Amygdala (tissue), 56 donors: ENCODE data around the gene SSU72.
"Not testable (repeated sequence)": the region's sequence is repeated elsewhere in the genome, so short reads cannot be mapped to it uniquely, and the experiment has no call there.

Experiments used
- DNase-seq, 56 donors: peaks; one replicate each; lab custom pipeline; 2025; lab: John Stamatoyannopoulos, UW

Gene SSU72

DNA sequence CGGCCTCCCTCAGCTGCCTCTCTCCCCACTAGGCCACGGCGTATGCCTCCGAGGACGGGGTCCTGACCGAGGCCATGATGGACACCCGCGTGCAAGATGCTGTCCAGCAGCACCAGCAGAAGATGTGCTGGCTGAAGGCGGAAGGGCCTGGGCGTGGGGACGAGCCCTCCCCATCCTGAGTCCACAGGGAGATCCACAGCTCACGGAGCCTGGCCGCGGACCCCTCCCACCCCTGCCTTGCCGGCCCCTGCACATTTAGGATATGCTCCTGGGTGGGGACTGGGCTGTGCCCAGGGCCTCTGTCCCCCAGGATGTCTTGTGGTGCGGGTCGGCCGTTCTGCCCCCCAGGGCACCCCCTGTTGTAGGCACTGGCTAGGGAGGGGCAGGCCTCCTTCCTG is 40.8 kb downstream of the SSU72 start:
- DNase-seq, result not testable (repeated sequence)

DNA sequence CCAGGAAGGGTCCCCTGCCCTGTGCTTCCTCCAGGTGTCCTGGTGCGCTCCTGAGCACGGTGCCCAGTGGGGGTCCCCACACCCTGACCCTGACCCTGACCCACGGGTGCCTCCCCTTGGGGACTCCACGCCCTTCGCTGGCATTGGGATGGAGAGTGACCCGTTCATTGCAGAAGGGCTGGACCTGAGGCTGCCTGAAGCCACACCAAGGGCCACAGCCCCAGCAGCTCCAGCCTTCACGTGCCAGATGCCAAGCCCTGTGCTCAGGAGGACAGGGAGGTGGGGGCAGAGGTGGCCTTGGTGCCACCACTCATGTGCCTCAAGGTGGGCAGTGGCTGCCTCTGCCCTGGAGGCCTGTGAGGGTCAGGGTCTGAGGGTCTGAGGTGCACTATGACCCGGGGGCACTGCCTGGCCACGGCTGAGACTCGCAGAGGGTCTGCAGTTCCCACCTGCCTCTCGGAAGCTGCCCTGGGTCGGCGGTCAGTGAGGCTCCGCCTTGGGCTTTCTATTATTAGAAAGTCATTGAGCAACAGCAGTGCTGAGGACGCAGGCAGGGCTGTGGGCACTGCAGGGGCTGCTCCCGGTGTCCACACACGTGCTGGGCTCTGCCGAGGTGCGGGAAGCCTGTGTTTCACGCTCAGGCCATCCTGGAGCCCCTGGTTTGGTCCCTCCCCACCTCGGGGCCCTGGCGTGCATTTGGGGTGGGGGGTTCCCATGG is 41.3 kb downstream of the SSU72 start:
- not testable (repeated sequence) for DNase-seq

DNA sequence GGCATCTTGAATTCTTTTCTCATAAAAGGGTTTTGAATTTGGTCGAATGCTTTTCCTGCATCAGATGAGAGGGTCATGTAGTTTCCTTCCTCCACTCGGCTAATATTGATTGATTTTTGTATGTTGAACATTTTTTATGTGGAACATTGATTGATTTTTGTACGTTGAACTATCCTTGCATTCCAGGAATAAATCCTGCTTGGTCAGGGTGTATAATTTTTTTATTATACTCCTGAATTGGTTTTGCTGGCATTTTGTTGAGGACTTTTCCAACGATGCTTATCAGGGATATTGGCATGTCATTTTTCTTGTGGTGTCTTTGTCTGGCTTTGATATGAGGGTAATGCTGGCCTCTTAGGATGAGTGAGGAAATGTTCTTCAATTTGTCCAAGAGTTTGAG is 42.7 kb downstream of the SSU72 start:
- no peak for DNase-seq

DNA sequence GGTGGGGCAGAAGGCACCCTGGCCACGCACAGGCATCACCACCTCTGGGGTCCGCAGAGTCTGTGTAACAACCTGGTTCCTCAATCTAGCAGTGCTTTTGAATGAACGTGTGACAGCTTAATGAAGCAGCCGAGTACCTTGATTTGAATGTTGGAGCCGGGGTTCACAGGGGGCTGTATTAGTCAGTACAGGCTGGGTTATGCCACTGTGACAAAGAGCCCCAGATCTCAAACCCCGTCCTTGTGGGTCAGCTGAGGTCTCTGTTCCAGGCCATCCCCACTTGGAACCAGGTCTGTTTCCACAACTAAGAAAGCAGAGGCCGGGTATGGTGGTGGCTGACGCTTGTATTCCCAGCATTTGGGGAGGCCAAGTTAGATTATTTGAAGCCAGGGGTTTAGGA is 44.7 kb downstream of the SSU72 start:
- no peak for DNase-seq

DNA sequence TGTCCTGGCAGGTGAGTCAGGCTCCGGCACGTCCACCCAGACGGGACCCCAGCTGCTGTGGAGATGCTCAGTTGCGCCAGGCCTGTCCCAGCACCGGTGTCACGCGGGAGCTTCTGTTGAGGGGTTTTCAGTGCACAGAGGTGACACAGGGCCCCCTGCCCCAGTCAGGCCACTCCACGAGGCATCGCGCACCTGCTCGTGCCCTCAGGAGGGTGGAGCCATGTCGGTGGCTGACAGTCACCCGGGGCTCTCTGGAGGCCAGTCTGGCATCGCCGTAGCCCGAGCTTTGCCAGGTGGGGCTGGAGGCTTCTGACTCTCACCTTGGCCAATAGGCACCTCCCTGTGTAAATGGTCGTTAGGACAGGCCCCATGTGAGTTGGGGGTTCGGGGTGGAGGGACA is 45.3 kb downstream of the SSU72 start:
- DNase-seq, result no peak

DNA sequence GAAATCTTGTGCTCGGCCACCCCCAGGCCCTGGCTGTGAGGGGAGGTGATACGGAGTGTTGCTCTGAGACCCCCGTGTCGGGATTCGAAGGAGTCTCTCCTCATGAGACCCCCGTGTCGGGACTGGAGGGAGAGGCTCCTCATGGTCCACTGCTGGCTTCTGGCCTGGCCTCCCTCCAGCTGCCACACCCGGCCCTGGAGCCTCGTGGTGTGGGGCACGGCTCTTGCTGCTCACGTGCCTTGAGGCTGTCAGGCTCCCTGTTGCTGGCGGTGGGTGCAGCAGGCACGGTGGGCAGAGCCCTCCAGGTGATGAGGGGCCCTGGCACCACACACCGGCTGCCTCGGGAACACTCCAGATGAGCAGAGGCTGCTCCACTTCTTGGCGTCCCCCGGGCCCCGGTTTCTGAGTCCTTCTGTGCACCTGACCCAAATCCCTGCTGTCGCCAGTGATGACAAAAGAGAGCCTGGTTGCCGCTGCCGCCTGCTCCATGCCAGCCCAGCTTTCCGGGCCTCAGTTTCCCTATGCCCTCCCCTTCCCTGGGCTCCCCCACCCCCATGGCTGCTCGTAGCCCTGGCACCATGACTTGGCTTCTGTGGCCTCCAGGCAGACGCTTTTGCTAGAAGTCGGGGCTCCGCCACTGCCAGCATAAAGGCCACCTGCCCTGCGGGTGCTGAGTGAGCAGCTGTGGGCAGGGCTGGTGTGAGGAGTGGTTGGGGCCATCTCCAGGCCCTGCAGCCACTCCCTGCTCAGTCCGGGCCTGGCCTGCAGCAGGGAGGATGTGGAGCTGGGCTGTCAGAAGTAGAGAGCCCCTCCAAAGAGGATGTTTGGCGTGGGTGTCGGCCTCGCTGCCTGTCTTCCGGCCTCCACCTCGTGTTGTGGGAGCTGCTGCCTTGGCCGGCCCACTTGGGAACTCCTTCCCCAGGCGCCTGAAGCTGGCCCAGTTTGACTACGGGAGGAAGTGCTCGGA is 46.1 kb downstream of the SSU72 start:
- DNase-seq, result no peak

DNA sequence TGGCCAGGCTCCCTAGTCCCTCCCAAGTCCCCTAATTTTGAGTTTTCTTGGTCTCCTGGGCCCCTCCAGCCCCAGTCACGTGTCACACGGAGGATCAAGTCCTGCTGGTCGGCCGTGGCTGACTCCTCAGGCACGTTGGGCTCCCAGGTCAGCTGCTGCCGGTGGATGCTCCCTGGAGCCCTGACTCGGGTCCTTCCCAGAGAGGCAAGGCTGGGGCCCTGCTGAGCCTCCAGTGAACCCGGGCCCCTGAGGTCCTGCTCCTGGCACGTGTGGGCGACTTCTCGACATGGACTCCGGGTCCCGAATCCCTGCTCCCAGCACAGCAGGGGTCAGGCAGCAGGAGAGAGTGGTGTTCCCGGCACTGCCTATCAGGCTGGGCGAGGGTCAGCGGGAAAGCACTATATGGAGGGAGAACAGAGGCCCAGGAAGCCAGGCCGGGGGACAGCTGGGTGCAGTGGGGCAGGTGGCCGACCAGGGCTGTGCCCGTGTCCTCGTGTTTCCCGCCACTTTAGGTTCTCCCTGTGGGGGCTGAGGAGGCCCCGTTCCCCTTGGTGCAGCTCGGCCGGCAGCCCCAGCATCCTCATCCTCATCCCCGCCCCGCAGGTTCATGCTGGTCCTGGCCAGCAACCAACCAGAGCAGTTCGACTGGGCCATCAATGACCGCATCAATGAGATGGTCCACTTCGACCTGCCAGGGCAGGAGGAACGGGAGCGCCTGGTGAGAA is 47.4 kb downstream of the SSU72 start:
- DNase-seq, result no peak

DNA sequence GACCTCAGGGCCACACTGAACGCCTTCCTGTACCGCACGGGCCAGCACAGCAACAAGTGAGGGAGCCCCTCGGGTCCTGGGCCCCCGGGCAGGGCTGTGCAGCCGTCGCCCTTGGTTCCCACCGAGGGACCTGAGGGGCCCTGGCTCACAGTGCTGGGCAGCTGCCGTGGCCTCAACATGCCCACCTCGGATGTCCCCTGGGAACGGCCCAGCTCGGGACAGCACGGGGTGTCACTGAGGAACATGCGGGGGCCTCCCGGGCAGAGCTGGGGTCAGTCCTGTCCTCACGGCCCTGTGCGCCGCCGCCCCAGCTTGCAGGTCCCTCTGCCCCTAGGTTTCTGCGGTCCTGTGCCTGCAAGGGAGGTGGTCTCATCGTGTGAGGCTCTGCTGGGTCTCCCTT is 48.2 kb downstream of the SSU72 start:
- DNase-seq, result not testable (repeated sequence)

DNA sequence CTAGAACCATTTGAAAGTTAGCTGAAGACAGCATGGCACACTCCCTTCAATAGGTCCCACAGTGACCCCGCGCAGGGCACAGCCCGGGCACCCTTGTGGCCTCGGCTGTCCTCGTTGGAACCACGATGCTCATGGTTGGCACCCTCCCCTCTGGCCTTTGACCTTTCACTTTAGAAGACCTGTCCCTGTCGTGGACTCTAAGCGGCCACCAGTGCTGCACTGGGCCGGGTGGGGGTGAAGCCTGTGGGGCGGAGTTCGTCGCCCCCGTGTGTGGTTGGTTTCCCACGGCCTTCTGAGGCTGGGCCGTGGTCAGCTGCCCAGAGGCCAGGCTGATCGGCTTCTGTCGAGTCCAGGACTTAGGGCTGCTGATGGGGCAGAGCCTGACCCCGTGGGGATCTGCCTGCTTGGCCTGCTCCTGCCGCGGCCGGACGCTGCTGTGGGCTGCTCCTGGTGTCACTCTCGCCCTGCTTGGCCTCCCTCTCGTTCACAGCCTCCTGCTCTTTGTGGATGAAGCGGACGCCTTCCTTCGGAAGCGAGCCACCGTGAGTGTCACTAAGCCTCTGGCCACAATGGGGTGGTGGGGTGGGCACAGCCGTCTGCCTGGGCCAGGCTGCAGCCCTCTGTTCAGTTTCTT is 49.8 kb downstream of the SSU72 start:
- DNase-seq, result not testable (repeated sequence)

DNA sequence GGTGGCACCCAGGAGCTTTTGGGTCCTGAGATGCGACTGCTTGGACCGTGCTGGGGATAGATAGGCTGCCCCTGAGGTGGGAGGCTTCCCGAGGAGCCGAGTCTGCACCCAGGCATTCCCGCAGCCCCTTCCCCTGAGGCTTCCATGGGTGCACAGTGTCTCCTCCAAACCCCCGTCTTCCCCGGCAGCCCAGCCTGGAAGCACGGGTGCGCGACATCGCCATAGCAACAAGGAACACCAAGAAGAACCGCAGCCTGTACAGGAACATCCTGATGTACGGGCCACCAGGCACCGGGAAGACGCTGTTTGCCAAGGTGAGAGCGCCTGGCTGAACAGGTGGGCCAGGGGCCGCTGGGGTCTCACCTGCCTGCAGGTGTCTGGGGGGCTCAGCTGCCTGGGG is 51.0 kb downstream of the SSU72 start:
- not testable (repeated sequence) for DNase-seq

DNA sequence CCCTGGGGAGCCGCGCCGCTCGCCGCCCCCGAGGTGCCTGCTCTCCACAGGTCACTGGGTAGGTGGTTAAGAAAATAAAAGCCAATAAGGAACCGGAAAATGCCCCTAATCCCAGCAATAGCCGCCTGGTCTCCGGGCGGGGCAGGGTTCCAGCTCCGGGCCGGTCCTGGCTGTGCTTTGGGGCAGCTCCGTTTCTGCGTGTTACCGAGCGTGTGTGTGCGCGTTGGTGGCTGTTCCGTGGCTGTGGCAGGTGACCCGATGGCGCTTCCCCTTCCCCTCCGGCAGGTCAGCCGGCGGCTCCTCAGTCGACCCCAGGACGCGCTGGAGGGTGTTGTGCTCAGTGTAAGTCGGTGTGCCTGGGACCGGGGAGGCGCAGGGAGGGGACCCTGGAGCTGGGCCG is 51.4 kb downstream of the SSU72 start:
- DNase-seq, result not testable (repeated sequence)

DNA sequence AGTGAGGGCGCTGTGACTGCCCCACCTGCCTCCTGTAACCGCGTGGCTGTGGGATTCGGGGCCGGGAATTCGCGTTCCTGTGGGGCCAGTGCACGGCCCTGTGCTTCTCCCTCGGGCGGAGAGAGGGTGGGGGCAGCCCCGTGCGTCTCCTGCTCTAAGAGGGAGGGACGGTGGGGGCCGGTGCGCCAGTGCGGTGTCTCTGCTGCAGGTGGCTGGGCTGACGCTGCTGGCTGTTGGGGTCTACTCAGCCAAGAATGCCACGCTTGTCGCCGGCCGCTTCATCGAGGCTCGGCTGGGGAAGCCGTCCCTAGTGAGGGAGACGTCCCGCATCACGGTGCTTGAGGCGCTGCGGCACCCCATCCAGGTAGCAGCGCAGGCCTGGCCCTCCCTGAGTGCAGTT is 52.1 kb downstream of the SSU72 start:
- DNase-seq, result not testable (repeated sequence)

DNA sequence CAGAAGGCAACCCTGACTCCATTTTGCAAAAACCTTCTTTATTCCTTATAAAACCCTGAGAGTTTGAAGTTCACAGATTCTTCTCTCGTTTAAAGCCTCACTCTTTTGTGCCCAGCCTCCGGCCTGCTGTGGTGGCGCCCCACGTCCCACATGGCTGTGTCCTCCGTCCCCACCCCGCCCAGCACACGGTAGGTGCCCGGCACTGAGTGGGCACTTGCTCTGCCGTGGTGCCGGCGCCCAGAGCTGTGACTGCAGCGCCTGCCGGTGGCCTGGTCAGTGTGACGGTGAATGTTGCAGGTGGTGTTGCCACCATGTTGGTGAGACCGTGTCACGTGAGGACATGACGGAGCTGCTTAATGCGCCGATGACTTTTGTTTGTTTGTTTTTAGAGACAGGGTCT is 53.3 kb downstream of the SSU72 start:
- DNase-seq, result no peak

DNA sequence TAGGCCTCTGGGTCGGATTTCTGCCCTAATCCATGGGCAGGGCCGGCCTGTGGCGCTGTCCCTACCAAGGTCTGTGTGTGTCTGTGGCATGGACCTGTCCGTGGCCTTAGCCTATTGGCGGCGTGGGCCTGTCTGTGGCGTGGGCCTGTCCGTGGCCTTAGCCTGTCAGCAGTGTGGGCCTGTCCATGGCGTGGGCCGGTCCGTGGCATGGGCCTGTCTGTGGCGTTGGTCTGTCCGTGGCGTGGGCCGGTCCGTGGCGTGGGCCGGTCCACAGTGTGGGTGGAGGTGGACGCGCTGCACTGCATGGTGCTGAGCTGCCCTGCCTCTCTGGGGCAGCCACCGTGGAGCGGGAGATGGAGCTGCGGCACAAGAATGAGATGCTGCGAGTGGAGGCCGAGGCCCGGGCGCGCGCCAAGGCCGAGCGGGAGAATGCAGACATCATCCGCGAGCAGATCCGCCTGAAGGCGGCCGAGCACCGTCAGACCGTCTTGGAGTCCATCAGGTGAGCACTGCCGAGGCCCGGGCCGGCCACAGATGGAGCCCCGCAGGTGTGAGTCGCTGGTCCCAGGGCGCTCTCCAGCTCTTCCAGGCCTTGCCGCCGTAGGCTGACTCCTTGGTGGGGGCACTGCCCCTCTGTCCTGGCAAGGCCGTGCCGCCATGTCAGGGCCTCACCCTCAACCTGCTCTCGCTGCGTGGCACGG is 54.7 kb downstream of the SSU72 start:
- not testable (repeated sequence) for DNase-seq

DNA sequence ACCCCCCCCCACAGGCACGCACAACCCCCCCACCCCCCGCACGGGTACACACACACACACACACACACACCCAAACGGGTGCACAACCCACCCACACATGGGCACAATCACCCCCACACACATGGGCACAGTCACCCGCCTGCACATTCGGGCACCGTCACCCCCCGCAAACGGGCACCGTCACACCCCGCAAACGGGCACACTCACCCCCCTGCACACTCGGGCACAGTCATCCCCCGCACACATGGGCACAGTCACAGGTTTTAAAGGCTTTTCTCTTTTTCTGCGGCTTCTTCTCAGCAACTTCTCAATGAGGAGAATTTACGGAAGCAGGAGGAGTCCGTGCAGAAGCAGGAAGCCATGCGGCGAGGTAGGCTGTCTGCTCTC is 56.0 kb downstream of the SSU72 start:
- DNase-seq, result not testable (repeated sequence)

DNA sequence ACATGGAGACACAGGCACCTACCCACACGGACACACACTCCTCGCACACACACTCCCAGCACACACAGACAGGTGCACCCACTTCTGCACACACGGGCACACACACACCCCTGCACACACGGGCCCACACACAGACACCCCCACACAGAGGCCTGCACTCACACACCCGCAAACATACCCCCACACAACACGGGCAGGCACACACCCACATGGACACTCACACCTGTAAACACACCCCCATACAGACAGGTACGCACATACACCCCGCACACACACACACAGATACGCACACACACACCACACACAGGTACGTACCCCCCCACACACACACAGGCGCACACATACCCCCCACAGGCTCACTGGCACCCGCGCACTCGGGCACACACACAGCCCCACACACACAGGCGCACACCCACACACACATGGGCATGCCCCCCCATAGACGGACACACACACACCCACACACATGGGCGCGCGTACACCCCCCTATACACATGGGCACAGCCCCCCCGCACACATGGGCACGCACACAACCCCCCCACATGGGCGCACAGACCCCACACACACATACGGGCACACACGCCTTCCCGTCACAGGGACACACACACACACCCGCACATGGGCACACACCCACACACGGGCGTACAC is 56.6 kb downstream of the SSU72 start:
- no peak for DNase-seq

DNA sequence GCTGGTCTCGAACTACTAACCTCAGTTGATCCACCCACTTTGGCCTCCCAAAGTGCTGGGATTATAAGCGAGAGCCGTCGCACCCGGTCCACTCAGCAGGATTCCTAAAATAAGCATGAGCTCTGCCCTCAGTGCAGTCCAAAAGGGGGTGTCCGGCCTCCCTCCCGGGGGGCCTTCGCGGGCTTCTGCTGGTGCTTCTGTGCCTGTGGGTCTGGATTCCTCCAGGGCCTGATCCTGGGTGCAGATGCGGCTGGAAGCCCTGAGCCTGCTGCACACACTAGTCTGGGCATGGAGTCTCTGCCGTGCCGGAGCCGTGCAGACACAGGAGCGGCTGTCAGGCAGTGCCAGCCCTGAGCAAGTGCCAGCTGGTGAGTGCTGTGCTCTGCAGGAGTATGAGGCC is 57.7 kb downstream of the SSU72 start:
- not testable (repeated sequence) for DNase-seq

DNA sequence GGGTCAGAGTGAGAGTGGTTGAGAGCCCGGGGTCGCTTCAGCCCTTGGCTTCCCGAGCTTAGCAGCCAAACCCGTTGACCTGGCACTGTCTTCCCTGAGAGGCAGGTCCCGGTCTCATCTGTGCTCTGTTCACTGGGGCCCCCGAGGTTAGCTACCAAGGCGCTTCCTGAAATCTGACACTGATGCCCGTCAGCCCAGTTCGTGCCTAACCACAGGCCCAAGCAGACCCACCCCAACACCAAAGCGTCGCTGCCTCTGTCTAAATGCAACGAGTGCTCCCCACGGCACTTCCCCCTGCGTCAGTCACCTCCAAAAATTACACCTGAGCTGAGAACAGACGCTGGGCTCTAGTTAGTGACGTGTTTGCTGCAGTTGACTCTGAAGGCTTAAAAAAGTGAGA is 60.3 kb downstream of the SSU72 start:
- DNase-seq, result not testable (repeated sequence)

DNA sequence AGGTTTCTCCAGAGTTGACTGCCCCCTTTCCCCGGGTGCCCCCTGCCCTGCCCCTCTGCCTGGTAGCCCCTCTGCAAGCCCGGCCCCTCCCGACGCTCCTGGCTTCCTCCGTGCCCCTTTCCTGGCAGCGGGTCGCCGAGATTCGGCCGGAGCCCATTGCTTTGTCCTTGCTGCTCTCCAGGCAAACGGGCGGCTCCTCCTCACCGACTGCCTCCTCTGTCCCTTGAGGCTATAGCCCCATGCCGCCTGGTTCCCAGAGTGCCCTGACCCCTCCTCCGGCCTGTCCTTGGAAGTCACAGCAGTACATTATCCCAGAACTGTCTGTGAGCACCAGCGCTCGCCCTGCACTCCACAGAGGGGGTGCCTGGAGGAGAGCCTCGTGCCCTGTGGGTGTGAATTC is 61.0 kb downstream of the SSU72 start:
- not testable (repeated sequence) for DNase-seq
